GM21717 (cell line): Measurements from ENCODE around the gene EEFSEC.

Experiments
- ATAC-seq: cut with Tn5 transposase; IDR thresholded peaks from one replicate; pipeline ENCODE4 v1.9.1; 2021; ENCODE audit warnings: mild to moderate bottlenecking, moderate library complexity; ENCODE audit not compliant: unreplicated experiment

Gene EEFSEC

GRCh38 chr3:128421966-128422365 is 268.7 kb downstream of the EEFSEC start:
- ATAC-seq, result no peak

GRCh38 chr3:128422762-128423524 is 269.7 kb downstream of the EEFSEC start:
- no peak for ATAC-seq

- no peak for ATAC-seq
Measured at GRCh38 chr3:128423525-128424147, 270.4 kb downstream of the EEFSEC start.

GRCh38 chr3:128424508-128425069 is 271.3 kb downstream of the EEFSEC start:
- ATAC-seq, result no peak

- ATAC-seq, result no peak
Measured at GRCh38 chr3:128425142-128425845, 272.0 kb downstream of the EEFSEC start.

GRCh38 chr3:128425846-128426127 is 272.5 kb downstream of the EEFSEC start:
- ATAC-seq, result no peak

- ATAC-seq, result no peak
Measured at GRCh38 chr3:128426128-128426921, 273.0 kb downstream of the EEFSEC start.

GRCh38 chr3:128427175-128427857 is 274.0 kb downstream of the EEFSEC start:
- no peak for ATAC-seq

- ATAC-seq, result no peak
Measured at GRCh38 chr3:128427872-128428822, 274.9 kb downstream of the EEFSEC start.

- ATAC-seq, result no peak
Measured at GRCh38 chr3:128429275-128429674, 276.0 kb downstream of the EEFSEC start.

GRCh38 chr3:128429751-128430150 is 276.5 kb downstream of the EEFSEC start:
- ATAC-seq, result no peak

- no peak for ATAC-seq
Measured at GRCh38 chr3:128430301-128430700, 277.0 kb downstream of the EEFSEC start.

GRCh38 chr3:128430731-128431130 is 277.4 kb downstream of the EEFSEC start:
- no peak for ATAC-seq

- ATAC-seq, result no peak
Measured at GRCh38 chr3:128431803-128432300, 278.6 kb downstream of the EEFSEC start.

- ATAC-seq, result no peak
Measured at GRCh38 chr3:128432301-128432970, 279.2 kb downstream of the EEFSEC start.

- ATAC-seq, result no peak
Measured at GRCh38 chr3:128432971-128433836, 279.9 kb downstream of the EEFSEC start.

- no peak for ATAC-seq
Measured at GRCh38 chr3:128433837-128434165, 280.5 kb downstream of the EEFSEC start.

GRCh38 chr3:128434524-128434923 is 281.2 kb downstream of the EEFSEC start:
- no peak for ATAC-seq
